Measurements from ENCODE around the gene AREL1.

DNA sequence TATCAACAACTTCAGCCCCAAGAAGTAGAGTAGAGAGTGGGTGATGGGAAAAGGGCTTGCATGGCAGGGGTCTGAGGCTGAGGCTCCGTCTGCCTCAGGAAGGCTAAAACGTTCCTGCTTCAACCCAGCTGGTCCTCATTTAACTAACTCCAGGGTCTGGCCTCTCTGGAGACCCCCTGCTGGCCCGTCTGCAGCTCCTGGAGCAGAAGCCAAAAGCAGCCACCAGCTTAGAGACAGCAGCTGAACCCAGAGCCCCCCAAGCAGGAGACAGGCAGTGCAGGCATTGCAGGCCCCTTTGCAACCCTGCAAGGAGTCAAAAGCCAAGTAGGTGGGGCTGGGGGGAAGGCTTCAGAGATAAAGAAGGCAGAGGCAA, 75.7 kb downstream of the AREL1 start:
- TF ChIP-seq CEBPB (IDR thresholded peaks at IDR 0.05) = no peak
- TF ChIP-seq TEAD4 (IDR thresholded peaks at IDR 0.05) = no peak
- no peak for TF ChIP-seq TAF1 (IDR thresholded peaks at IDR 0.05; ENCODE audit: low read depth)
- TF ChIP-seq, protein P1, sequence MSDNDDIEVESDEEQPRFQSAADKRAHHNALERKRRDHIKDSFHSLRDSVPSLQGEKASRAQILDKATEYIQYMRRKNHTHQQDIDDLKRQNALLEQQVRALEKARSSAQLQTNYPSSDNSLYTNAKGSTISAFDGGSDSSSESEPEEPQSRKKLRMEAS (IDR thresholded peaks at IDR 0.05) = no peak
- TF ChIP-seq EGR1 (IDR thresholded peaks at IDR 0.05) = no peak
- TF ChIP-seq RAD21 (IDR thresholded peaks at IDR 0.05; ENCODE audit: low read depth) = no peak
- no peak for TF ChIP-seq REST (IDR thresholded peaks at IDR 0.05; ENCODE audit: low read depth)
